HT-29 (cell line): ENCODE results near the gene FAM221B. TPM values are rescaled to one million over a fixed set of nuclear protein-coding genes. Genes with fewer than 3 reads are reported as not detected.

ENCODE experiments used
- DNase-seq: peaks from one replicate; pipeline ENCODE4 v3.0.0-alpha.2; 2015; ENCODE audit warnings: low spot score
- total RNA-seq: library from RNA; depleted of rRNA; stranded (reverse); fragments of >200 nt; shearing (Covaris generic); gene quantifications from 2 replicates; pipeline ENCODE4 v1.2.3, GENCODE V29; 2014; rRNA removed

Gene FAM221B
- total RNA-seq, result 0.10 and 0.16 TPM in 2 replicates

- DNase-seq, result peak; percentile 8
These were observed at the start of gene FAM221B for GRCh38 chr9:35828716-35829083. Gene FAM221B, minus strand, starts transcription at chr9:35828732. Its CDS starts 2,571 bp downstream, at chr9:35826161.

- no peak for DNase-seq
These were observed 44.0 kb upstream of the FAM221B start for GRCh38 chr9:35872505-35872904.

GRCh38 chr9:35871545-35871944 is 43.0 kb upstream of the FAM221B start:
- DNase-seq, result peak; percentile 87

GRCh38 chr9:35870351-35870923 is 41.9 kb upstream of the FAM221B start, which contains the start of gene OR13J1:
Gene OR13J1, minus strand, starts transcription at chr9:35870401. Its CDS starts 0 bp downstream, at chr9:35870401.
- DNase-seq, result no peak

GRCh38 chr9:35869621-35870216 is 41.2 kb upstream of the FAM221B start:
- DNase-seq, result no peak

- no peak for DNase-seq
These were observed 40.4 kb upstream of the FAM221B start for GRCh38 chr9:35868933-35869332.

- DNase-seq, result no peak
These were observed 39.0 kb upstream of the FAM221B start for GRCh38 chr9:35867538-35867937.

GRCh38 chr9:35864695-35865255 is 36.2 kb upstream of the FAM221B start:
- DNase-seq, result no peak

GRCh38 chr9:35863583-35863982 is 35.1 kb upstream of the FAM221B start:
- DNase-seq, result no peak

- no peak for DNase-seq
These were observed 33.8 kb upstream of the FAM221B start for GRCh38 chr9:35862328-35862727.

- DNase-seq, result no peak
These were observed 32.8 kb upstream of the FAM221B start for GRCh38 chr9:35861161-35861897.

- DNase-seq, result no peak
These were observed 31.4 kb upstream of the FAM221B start for GRCh38 chr9:35859990-35860339.

- peak; percentile 41 for DNase-seq
These were observed 30.9 kb upstream of the FAM221B start for GRCh38 chr9:35859310-35859989.

GRCh38 chr9:35858458-35858857 is 29.9 kb upstream of the FAM221B start:
- no peak for DNase-seq

- DNase-seq, result no peak
These were observed 28.4 kb upstream of the FAM221B start for GRCh38 chr9:35856882-35857281.

- no peak for DNase-seq
These were observed 27.7 kb upstream of the FAM221B start for GRCh38 chr9:35856206-35856605.

GRCh38 chr9:35854091-35854762 is 25.7 kb upstream of the FAM221B start:
- DNase-seq, result no peak

- DNase-seq, result no peak
These were observed 24.6 kb upstream of the FAM221B start for GRCh38 chr9:35852876-35853865.

GRCh38 chr9:35852267-35852815 is 23.8 kb upstream of the FAM221B start:
- DNase-seq, result no peak
